Body of pancreas (tissue), 4 donors: ENCODE results near the gene CMIP. TPM values are rescaled to one million over a fixed set of nuclear protein-coding genes. Genes with fewer than 3 reads are reported as not detected.

Source experiments
- ATAC-seq: fragments of 150-250 bp; one replicate; pipeline ENCODE4 v1.9.1; 2016
- DNase-seq, 4 donors: peaks; one replicate each; pipeline ENCODE4 v3.0.0-alpha.2; 2019
- H3K27ac ChIP-seq, 4 donors: fragments of 200-600 bp; sonication (generic); 1 replicate in 3 of 4; 2 replicates in 1 of 4; pipeline versions ENCODE4 v1.5.1 to v1.6.1; 2016 to 2019; ENCODE audit warnings: mild to moderate bottlenecking in 1 of 4, mixed read lengths in 1 of 4, moderate library complexity in 1 of 4
- H3K27me3 ChIP-seq, 2 donors: fragments of 200-600 bp; sonication (generic); one replicate each; pipeline ENCODE4 v1.6.0; 2016; ENCODE audit warnings: mild to moderate bottlenecking in 1 of 2
- H3K36me3 ChIP-seq, 2 donors: fragments of 200-600 bp; sonication (generic); replicated peaks in 1 of 2; 2 replicates each; pipeline ENCODE4 v1.5.1; 2016; ENCODE audit warnings: low read depth in 2 of 2; ENCODE audit not compliant: insufficient read depth in 1 of 2
- H3K4me1 ChIP-seq: fragments of 200-600 bp; sonication (generic); one replicate; pipeline ENCODE4 v1.6.0; 2016
- H3K4me3 ChIP-seq, 2 donors: fragments of 200-600 bp; sonication (generic); 1 replicate in 1 of 2; 2 replicates in 1 of 2; pipeline ENCODE4 v1.5.1; 2016 to 2019
- H3K9me3 ChIP-seq, 3 donors: fragments of 200-600 bp; sonication (generic); 1 replicate in 2 of 3; 2 replicates in 1 of 3; pipeline ENCODE4 v1.5.1; 2016
- POLR2A ChIP-seq, 3 donors: fragments of 450-650 bp; IDR thresholded peaks; one replicate each; pipeline ENCODE4 v1.6.1; 2016; ENCODE audit warnings: antibody characterized with exemption in 3 of 3, mild to moderate bottlenecking in 2 of 3
- WGBS, 2 donors: methylation state at CpG; one replicate each; pipeline ENCODE4 v1.1.5; 2017; 5-methylcytosine and 5-hydroxymethylcytosine counted together
- intact Hi-C: fragments of 100-400 bp; cut with DNase I; formaldehyde crosslinking; loops from one replicate; pipeline ENCODE4 v1.15.1; 2023
- total RNA-seq, 2 donors: library from RNA; depleted of rRNA; stranded (reverse); fragments of >200 nt; gene quantifications; one replicate each; pipeline ENCODE4 v1.1.0, GENCODE V29; 2016
- TF ChIP-seq, protein P1 (sequence below), 7 experiments: fragments of 450-650 bp in 4 of 7; fragments of 200-600 bp in 3 of 7; sonication (generic) in 3 of 7; IDR thresholded peaks; one replicate each; pipeline ENCODE4 v1.5.1; 2016 to 2019; ENCODE audit warnings: antibody characterized with exemption in 7 of 7

Gene CMIP
- total RNA-seq, 2 donors from 2014 or later: 18.7 to 18.8 TPM

DNA sequence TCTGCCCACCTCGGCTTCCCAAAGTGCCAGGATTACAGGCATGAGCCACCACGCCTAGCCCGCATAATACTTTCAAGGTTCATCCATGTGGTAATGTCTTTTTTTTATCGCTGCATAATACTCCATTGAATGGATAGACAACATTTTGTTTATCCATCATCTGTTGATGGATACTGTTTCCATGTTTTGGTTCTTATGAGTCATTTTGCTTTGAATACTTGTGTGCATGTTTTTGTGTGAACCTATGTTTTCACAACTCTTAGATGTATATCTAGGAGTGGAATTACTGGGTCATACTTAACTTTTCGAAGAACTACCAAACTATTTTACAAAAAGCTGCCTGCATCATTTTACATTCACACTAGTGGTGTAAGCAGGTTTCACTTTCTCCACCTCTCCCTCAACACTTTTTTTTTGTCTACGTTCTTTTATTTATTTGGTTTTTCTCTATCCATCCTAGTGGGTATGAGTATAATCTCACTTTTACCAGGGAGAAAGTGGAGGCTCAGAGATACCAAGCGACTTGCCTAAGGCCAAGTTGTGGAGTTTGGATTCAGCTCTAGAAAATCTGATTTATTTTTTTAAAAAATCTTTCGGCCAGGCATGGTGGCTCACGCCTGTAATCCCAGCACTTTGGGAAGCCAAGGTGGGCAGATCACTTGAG lies 151.2 kb downstream of the CMIP start:
- H3K27me3 ChIP-seq: no peaks in the 10 kb centered on the region
- H3K4me1 ChIP-seq: peaks cover 8% of the 10 kb centered on the region
- no peaks in the 10 kb centered on the region for H3K9me3 ChIP-seq
- no peak overlapping the region for H3K4me3 ChIP-seq
- DNase-seq (no peak), ATAC-seq (no peak)
- no peaks in the 10 kb centered on the region for H3K36me3 ChIP-seq
- H3K27ac ChIP-seq: no peak overlapping the region
- TF ChIP-seq POLR2A (IDR thresholded peaks at IDR 0.05): no peak
- TF ChIP-seq, protein P1, sequence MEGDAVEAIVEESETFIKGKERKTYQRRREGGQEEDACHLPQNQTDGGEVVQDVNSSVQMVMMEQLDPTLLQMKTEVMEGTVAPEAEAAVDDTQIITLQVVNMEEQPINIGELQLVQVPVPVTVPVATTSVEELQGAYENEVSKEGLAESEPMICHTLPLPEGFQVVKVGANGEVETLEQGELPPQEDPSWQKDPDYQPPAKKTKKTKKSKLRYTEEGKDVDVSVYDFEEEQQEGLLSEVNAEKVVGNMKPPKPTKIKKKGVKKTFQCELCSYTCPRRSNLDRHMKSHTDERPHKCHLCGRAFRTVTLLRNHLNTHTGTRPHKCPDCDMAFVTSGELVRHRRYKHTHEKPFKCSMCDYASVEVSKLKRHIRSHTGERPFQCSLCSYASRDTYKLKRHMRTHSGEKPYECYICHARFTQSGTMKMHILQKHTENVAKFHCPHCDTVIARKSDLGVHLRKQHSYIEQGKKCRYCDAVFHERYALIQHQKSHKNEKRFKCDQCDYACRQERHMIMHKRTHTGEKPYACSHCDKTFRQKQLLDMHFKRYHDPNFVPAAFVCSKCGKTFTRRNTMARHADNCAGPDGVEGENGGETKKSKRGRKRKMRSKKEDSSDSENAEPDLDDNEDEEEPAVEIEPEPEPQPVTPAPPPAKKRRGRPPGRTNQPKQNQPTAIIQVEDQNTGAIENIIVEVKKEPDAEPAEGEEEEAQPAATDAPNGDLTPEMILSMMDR (IDR thresholded peaks at IDR 0.05): no peak
- intact Hi-C loops: no loop called here
- WGBS, 2 donors: 96% methylated on average over 9 of the region's 9 CpGs

DNA sequence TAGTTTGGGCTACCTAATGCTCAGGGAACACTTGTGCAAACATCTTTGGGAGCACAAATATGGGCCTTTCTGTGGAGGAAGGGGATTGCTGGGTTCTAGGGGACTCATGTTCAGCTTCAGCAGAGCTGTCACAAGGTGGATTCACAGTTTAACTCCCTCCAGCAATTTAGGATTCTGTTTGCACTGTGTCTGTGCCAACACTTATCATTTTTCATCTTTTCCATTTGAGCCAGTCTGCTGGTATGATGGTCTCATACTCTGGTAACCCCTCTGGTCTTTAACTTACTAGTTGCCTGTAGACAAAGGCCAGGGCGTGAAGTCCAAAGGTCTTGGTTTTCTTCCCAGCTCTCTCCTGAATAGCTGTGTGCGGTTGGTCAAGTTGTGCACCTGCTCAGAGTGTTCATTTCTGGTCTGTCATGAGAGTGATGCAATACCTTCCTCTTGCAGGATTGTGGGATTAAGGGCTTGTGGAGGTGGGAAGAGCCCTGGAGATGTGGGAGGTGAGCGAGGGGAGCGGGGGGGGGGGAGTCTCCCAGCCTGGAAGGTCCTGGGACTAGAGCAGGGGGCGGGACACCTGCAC lies 152.6 kb downstream of the CMIP start:
- no peaks in the 10 kb centered on the region for H3K36me3 ChIP-seq
- H3K27ac ChIP-seq: no peak overlapping the region
- H3K9me3 ChIP-seq: no peaks in the 10 kb centered on the region
- DNase-seq (no peak), ATAC-seq (no peak)
- intact Hi-C loops: no loop called here
- H3K27me3 ChIP-seq: no peaks in the 10 kb centered on the region
- H3K4me3 ChIP-seq: no peak overlapping the region
- TF ChIP-seq, protein P1 (IDR thresholded peaks at IDR 0.05): no peak
- TF ChIP-seq POLR2A (IDR thresholded peaks at IDR 0.05): no peak
- 90 to 94% methylated on average over 4 to 5 of the region's 5 CpGs for WGBS, 2 donors
- peaks cover 13% of the 10 kb centered on the region for H3K4me1 ChIP-seq

DNA sequence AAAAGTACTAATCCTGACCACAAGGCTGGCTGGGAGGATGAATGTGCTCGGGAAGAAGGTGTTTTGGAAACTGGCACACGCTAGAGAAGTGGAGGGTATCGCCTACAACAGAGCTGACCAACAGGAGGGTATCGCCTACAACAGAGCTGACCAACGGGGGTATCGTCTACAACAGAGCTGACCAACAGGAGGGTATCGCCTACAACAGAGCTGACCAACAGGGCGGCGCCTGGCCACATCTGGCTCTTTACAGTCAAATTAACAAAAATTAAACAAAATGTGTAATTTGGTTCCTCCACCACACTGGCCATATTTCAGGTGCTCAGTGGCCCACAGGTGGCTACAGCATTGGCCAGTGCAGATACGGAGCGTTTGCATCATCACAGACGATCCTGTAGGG lies 153.5 kb downstream of the CMIP start:
- no peak overlapping the region for H3K27ac ChIP-seq
- intact Hi-C loops: no loop called here
- peaks cover 8% of the 10 kb centered on the region for H3K4me1 ChIP-seq
- H3K27me3 ChIP-seq: no peaks in the 10 kb centered on the region
- DNase-seq: no peak
- no peak overlapping the region for H3K4me3 ChIP-seq
- TF ChIP-seq POLR2A (IDR thresholded peaks at IDR 0.05): no peak
- TF ChIP-seq, protein P1 (IDR thresholded peaks at IDR 0.05): no peak
- 96 to 97% methylated on average over 12 of the region's 12 CpGs for WGBS, 2 donors
- H3K9me3 ChIP-seq: no peaks in the 10 kb centered on the region
- H3K36me3 ChIP-seq: no peaks in the 10 kb centered on the region
- ATAC-seq: no peak

DNA sequence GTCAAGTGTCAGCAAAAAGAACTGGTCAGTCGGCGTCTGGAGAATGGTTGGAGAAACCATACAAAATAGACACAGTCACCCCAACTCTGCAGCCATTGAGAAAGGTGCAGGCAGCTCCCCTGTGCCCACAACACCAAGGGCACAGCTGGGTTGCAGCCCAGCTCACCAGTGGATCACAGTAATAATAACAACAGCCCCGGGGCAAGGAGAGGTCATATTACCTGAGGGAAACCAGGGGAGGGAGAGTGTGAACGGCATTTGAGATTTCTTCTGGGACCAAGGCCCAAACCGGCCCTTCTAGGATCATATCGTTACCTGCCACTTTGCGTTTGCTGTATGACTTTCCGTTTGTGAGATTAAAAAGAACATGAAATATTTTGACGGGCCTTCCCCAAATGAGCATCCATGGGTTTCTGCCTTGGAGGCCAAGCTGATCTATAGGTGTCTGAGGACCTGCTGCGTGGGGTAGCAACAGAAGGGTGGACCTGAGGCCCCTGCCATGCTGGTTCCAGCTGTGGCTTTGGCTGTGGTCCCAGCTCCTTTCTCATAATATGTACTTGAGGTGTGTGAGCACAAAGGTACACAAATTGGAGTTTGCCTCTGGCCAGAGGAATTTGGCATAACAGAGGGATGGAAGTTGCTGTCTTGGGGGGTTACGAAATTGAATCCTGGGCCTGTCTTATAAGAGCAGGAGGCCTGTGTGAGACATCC lies 154.6 kb downstream of the CMIP start:
- no peaks in the 10 kb centered on the region for H3K9me3 ChIP-seq
- WGBS, 2 donors: 44 to 49% methylated on average over 11 of the region's 11 CpGs
- intact Hi-C loops: no loop called here
- DNase-seq: peak; percentile 31 to 76 (median 48)
- no peaks in the 10 kb centered on the region for H3K36me3 ChIP-seq
- ATAC-seq: no peak
- no peak for TF ChIP-seq POLR2A (IDR thresholded peaks at IDR 0.05)
- TF ChIP-seq, protein P1 (IDR thresholded peaks at IDR 0.05): no peak
- peaks cover 8% of the 10 kb centered on the region for H3K4me1 ChIP-seq
- no peak overlapping the region for H3K4me3 ChIP-seq
- H3K27ac ChIP-seq: peak overlapping the region in 3 of 4 donors; percentile 12 to 40 (median 31)
- no peaks in the 10 kb centered on the region for H3K27me3 ChIP-seq
